CD4-positive, alpha-beta T cell treated with Interleukin-6 at 100 ng/mL for 8 hours (primary cell): Measurements from ENCODE around the gene STX18.
"Not testable (repeated sequence)": the region's sequence is repeated elsewhere in the genome, so short reads cannot be mapped to it uniquely, and the experiment has no call there.

ENCODE experiments used
- DNase-seq: peaks from one replicate; pipeline ENCODE4 v3.0.0-alpha.2; 2020; ENCODE audit warnings: mixed read lengths, low spot score

Gene STX18

GRCh38 chr4:4479366-4479765 is 62.5 kb downstream of the STX18 start:
- no peak for DNase-seq

GRCh38 chr4:4477796-4478195 is 64.1 kb downstream of the STX18 start:
- DNase-seq: no peak

GRCh38 chr4:4477391-4477790 is 64.5 kb downstream of the STX18 start:
- DNase-seq: no peak

GRCh38 chr4:4474476-4474875 is 67.4 kb downstream of the STX18 start:
- DNase-seq: no peak

- no peak for DNase-seq
Measured at GRCh38 chr4:4472344-4472958, 69.4 kb downstream of the STX18 start.

GRCh38 chr4:4471195-4471594 is 70.7 kb downstream of the STX18 start:
- no peak for DNase-seq

- no peak for DNase-seq
Measured at GRCh38 chr4:4470208-4470607, 71.6 kb downstream of the STX18 start.

- not testable (repeated sequence) for DNase-seq
Measured at GRCh38 chr4:4465238-4465637, 76.6 kb downstream of the STX18 start.

GRCh38 chr4:4462970-4463369 is 78.9 kb downstream of the STX18 start:
- peak; percentile 32 for DNase-seq

GRCh38 chr4:4461850-4462249 is 80.0 kb downstream of the STX18 start:
- DNase-seq: peak; percentile 82

GRCh38 chr4:4461178-4461577 is 80.7 kb downstream of the STX18 start:
- DNase-seq: no peak

GRCh38 chr4:4460759-4461158 is 81.1 kb downstream of the STX18 start:
- no peak for DNase-seq

- DNase-seq: no peak
Measured at GRCh38 chr4:4459181-4459580, 82.7 kb downstream of the STX18 start.

- DNase-seq: no peak
Measured at GRCh38 chr4:4457803-4458553, 83.9 kb downstream of the STX18 start.

- no peak for DNase-seq
Measured at GRCh38 chr4:4456816-4457578, 84.9 kb downstream of the STX18 start.

GRCh38 chr4:4456351-4456750 is 85.5 kb downstream of the STX18 start:
- no peak for DNase-seq

- no peak for DNase-seq
Measured at GRCh38 chr4:4455210-4455865, 86.5 kb downstream of the STX18 start.

GRCh38 chr4:4446434-4446833 is 95.4 kb downstream of the STX18 start:
- DNase-seq: no peak

GRCh38 chr4:4443821-4444220 is 98.0 kb downstream of the STX18 start:
- no peak for DNase-seq

GRCh38 chr4:4440333-4441061 is 101.4 kb downstream of the STX18 start:
- no peak for DNase-seq

- DNase-seq: no peak
Measured at GRCh38 chr4:4439782-4440181, 102.1 kb downstream of the STX18 start.

- no peak for DNase-seq
Measured at GRCh38 chr4:4438891-4439290, 103.0 kb downstream of the STX18 start.
